ENCODE data around the gene SPART. TPM values are rescaled to one million over a fixed set of nuclear protein-coding genes. Genes with fewer than 3 reads are reported as not detected.

The SPART gene
- total and polyA plus RNA-seq, 9 of the 15 experiments (the other 6 are each of a cell fraction or from before 2014, with no cell fraction given): 18.7 to 79.0 (median 41.0) TPM

DNA sequence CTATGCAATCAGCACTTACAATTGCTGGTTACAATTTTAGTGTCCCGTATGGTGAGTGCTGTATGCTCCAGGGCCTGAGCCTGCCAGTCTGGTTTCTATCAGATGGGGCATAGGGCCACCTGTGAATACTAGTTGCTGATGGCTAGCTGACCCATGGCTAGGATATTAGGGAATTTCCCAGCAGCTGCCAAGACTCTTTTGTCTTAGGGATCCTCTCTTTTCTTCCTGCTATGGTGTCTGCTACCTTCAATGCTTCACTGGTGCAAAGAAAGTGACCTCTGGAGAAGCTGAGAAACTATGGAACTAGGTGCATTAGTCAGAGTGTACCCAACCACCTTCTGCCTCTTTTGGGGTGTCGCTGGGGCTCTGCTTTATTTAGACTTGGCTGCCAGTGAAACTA, 60.2 kb downstream of the SPART start:
- TF ChIP-seq COPS2 (conservative IDR thresholded peaks at IDR 0.05) (no peak), TRIM28 (IDR thresholded peaks at IDR 0.05) (no peak), SNRNP70 (optimal IDR thresholded peaks at IDR 0.05; ENCODE audit: low read depth, low read length) (no peak), TCFL5 (CRISPR knock-in tag; conservative IDR thresholded peaks at IDR 0.05) (no peak), SUPT5H (IDR thresholded peaks at IDR 0.05) (no peak), IRF2 (CRISPR knock-in tag; IDR thresholded peaks at IDR 0.05) (no peak)
- TF ChIP-seq, protein P1, sequence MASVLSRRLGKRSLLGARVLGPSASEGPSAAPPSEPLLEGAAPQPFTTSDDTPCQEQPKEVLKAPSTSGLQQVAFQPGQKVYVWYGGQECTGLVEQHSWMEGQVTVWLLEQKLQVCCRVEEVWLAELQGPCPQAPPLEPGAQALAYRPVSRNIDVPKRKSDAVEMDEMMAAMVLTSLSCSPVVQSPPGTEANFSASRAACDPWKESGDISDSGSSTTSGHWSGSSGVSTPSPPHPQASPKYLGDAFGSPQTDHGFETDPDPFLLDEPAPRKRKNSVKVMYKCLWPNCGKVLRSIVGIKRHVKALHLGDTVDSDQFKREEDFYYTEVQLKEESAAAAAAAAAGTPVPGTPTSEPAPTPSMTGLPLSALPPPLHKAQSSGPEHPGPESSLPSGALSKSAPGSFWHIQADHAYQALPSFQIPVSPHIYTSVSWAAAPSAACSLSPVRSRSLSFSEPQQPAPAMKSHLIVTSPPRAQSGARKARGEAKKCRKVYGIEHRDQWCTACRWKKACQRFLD (CRISPR knock-in tag; IDR thresholded peaks at IDR 0.05): no peak
- TF ChIP-seq, protein P2, sequence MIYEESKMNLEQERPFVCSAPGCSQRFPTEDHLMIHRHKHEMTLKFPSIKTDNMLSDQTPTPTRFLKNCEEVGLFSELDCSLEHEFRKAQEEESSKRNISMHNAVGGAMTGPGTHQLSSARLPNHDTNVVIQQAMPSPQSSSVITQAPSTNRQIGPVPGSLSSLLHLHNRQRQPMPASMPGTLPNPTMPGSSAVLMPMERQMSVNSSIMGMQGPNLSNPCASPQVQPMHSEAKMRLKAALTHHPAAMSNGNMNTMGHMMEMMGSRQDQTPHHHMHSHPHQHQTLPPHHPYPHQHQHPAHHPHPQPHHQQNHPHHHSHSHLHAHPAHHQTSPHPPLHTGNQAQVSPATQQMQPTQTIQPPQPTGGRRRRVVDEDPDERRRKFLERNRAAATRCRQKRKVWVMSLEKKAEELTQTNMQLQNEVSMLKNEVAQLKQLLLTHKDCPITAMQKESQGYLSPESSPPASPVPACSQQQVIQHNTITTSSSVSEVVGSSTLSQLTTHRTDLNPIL (CRISPR knock-in tag; IDR thresholded peaks at IDR 0.05): no peak
- in situ Hi-C loops (cut with MboI) (loop anchor here (10.0 kb wide), 1 partner anchor 449 kb away; no protein-coding TSS in a partner anchor), intact Hi-C loops (cut with micrococcal nuclease) (loop anchor here (10.0 kb wide), 2 partner anchors 139 to 549 kb away; no protein-coding TSS in a partner anchor)
- Histone ChIP-seq H3K9me1 (ENCODE audit: control insufficient read depth, insufficient read depth, low read length) (peaks cover 2% of the 10 kb centered on the region), H3K9me3 (replicated peaks; ENCODE audit: control insufficient read depth, insufficient read depth, low read depth, low read length) (no peaks in the 10 kb centered on the region), H3K36me3 (ENCODE audit: control insufficient read depth, insufficient read depth, low read length) (peaks cover 6% of the 10 kb centered on the region; the same call in 1 of the 3 replicates), H3K27ac (ENCODE audit: extremely low read depth, low read depth, low read length) (no peak overlapping the region), H3K4me2 (ENCODE audit: insufficient read depth, low read length) (no peak overlapping the region), H3K4me3 (no peak overlapping the region), H3K4me1 (replicated peaks in 1 of 2; ENCODE audit: control insufficient read depth in 2 of 2, insufficient read depth in 2 of 2, low read length in 2 of 2) (no peaks in the 10 kb centered on the region), H3K9ac (ENCODE audit: insufficient read depth in 1 of 2, low read depth in 2 of 2, low read length in 2 of 2) (no peak overlapping the region), H4K20me1 (replicated peaks; ENCODE audit: control insufficient read depth, insufficient read depth, low read length) (no peaks in the 10 kb centered on the region), H3K27me3 (ENCODE audit: control insufficient read depth in 2 of 2, insufficient read depth in 2 of 2, low read length in 2 of 2) (no peaks in the 10 kb centered on the region), H2AFZ (ENCODE audit: low read depth, low read length) (no peak overlapping the region), H3K79me2 (ENCODE audit: control insufficient read depth, insufficient read depth, low read length) (no peaks in the 10 kb centered on the region)
- ATAC-seq: no peak
- no TSS peak for BruUV-seq (replicated peaks)
- POLR2A ChIA-PET: no interaction called here
- no peak for FAIRE-seq
- WGBS (ENCODE audit: insufficient coverage, low coverage, missing lambda C conversion rate): 56% methylated on average over 2 of the region's 2 CpGs
- no peak for DNase-seq (ENCODE audit: extremely low read depth in 1 of 4, low spot score in 3 of 4)
- CTCF ChIA-PET (ENCODE audit: low intra/inter-chr PET ratio): no interaction called here

Measured in K562 (cell line).